IMR-90 (cell line): Measurements from ENCODE around the gene PAK6.

Source experiments
- POLR2A ChIP-seq: IDR thresholded peaks from 2 replicates; pipeline ENCODE4 v1.6.1; 2012; ENCODE audit warnings: mild to moderate bottlenecking, low read depth, low read length
- RFX5 ChIP-seq: IDR thresholded peaks from 2 replicates; pipeline ENCODE4 v1.8.0; 2012; ENCODE audit warnings: low read depth, mild to moderate bottlenecking, low read length, moderate library complexity
- USF2 ChIP-seq: fragments of 150-350 bp; IDR thresholded peaks from 2 replicates; pipeline ENCODE4 v1.6.1; 2017; ENCODE audit warnings: mild to moderate bottlenecking, antibody characterized with exemption, low read length, low read depth

GRCh38 chr15:40257656-40258450 is 19.0 kb downstream of the PAK6 start:
- TF ChIP-seq RFX5 (no peak), POLR2A (no peak), USF2 (no peak)
